HepG2 (cell line): ENCODE measurements around the gene B3GAT3. TPM values are rescaled to one million over a fixed set of nuclear protein-coding genes. Genes with fewer than 3 reads are reported as not detected.

Experiments used
- ARNT ChIP-seq: fragments of 450-650 bp; IDR thresholded peaks from 2 replicates; pipeline ENCODE4 v1.6.1; 2017
- FLYWCH1 ChIP-seq: sonication (generic); formaldehyde crosslinking; IDR thresholded peaks from 2 replicates; pipeline ENCODE4 v1.8.1; 2023; ENCODE audit warnings: mild to moderate bottlenecking, missing genetic modification reagents
- GTF2F1 ChIP-seq: fragments of 150-350 bp; IDR thresholded peaks from 2 replicates; pipeline ENCODE4 v1.6.1; 2014; ENCODE audit warnings: low read length
- ISX ChIP-seq: sonication (generic); formaldehyde crosslinking; conservative IDR thresholded peaks from 2 replicates; pipeline ENCODE4 v1.5.0; 2020; ENCODE audit warnings: missing genetic modification reagents
- MAFG ChIP-seq: sonication (generic); formaldehyde crosslinking; IDR thresholded peaks from 2 replicates; pipeline ENCODE4 v1.5.1; 2020; ENCODE audit warnings: mild to moderate bottlenecking, missing genetic modification reagents
- NR2F2 ChIP-seq: IDR thresholded peaks from 2 replicates; pipeline ENCODE4 v1.6.1; 2012; ENCODE audit warnings: low read depth, inconsistent platforms, borderline replicate concordance
- SAP130 ChIP-seq: IDR thresholded peaks from 2 replicates; pipeline ENCODE4 v1.6.1; 2016; ENCODE audit warnings: low read depth
- SRF ChIP-seq: IDR thresholded peaks from 2 replicates; pipeline ENCODE4 v1.6.1; 2011; ENCODE audit warnings: mild to moderate bottlenecking, low read depth, low read length, moderate library complexity
- polyA plus RNA-seq, 8 experiments: library from polyadenylated mRNA; depleted of rRNA in 3 of 8; stranded (reverse) in 7 of 8; unstranded in 1 of 8; fragments of >200 nt; fragmentation: Illumina TruSeq in 4 of 8; extraction: Trizol in 4 of 8; gene quantifications; 2 replicates each; pipeline versions ENCODE4 v1.2.1 to v1.2.3, GENCODE V29; 2011 to 2016; ENCODE audit warnings: low read depth in 4 of 8, missing spikeins in 1 of 8, mixed read lengths in 1 of 8; ENCODE audit not compliant: insufficient read depth in 1 of 8
- total RNA-seq, 5 experiments: library from RNA; depleted of rRNA; stranded (reverse); fragments of >200 nt; fragmentation: Illumina TruSeq; extraction: Trizol; gene quantifications; 2 replicates each; pipeline ENCODE4 v1.2.3, GENCODE V29; 2016; ENCODE audit warnings: low read depth in 1 of 5
- TF ChIP-seq, protein P1 (sequence below): sonication (generic); formaldehyde crosslinking; IDR thresholded peaks from one replicate; pipeline ENCODE4 v1.5.1; 2020; ENCODE audit warnings: mild to moderate bottlenecking, missing genetic modification reagents; ENCODE audit errors: not compliant biosample characterization
- TF ChIP-seq, protein P2 (sequence below), 2 experiments: sonication (generic) in 1 of 2; formaldehyde crosslinking in 1 of 2; IDR thresholded peaks; 2 replicates each; pipeline versions ENCODE4 v1.4.0 to v1.6.1; 2018 to 2020; ENCODE audit warnings: missing genetic modification reagents in 2 of 2, borderline replicate concordance in 1 of 2, low read depth in 1 of 2, mild to moderate bottlenecking in 1 of 2, missing biosample characterization in 1 of 2
- TF ChIP-seq, protein P3 (sequence below): sonication (generic); formaldehyde crosslinking; IDR thresholded peaks from 2 replicates; pipeline ENCODE4 v1.4.0; 2020; ENCODE audit warnings: missing genetic modification reagents
- TF ChIP-seq, protein P4 (sequence below): sonication (generic); formaldehyde crosslinking; IDR thresholded peaks from 2 replicates; pipeline ENCODE4 v1.4.0; 2020; ENCODE audit warnings: missing genetic modification reagents, mild to moderate bottlenecking, borderline replicate concordance

The B3GAT3 gene
- total and polyA plus RNA-seq, 2 of the 13 experiments (the other 11 are each of a cell fraction or from before 2014, with no cell fraction given): 21.3 to 26.1 TPM

DNA sequence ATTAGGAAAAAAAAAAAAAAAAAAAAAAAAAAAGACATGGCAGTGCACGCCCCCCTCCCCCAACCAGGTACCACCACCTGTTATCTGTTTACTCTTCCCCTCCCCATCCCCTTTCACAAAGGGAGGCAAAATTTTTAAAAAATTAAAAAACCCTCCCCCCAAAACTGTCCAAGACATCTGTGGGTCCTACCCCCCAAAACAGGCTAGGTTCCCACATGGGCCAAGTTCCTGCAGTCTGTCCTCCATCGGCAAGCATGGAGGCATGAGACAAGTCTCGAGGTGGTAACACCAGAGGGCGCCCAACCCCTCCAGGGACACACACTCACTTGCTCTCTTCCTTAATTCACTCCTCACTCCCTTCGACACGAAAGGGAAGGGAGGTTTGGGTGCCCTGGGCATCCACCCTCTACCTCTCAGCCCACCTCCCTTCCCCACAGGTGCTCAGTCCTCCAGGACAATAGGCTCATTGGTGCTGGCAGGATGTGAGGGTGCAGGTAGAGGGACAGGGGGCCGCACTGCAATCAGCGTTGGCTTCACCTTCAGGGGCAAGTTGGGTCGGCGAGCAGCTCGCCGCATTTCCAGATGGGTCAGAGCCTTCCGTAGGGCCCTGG, 28.2 kb downstream of the B3GAT3 start (continued):
- TF ChIP-seq, protein P1, sequence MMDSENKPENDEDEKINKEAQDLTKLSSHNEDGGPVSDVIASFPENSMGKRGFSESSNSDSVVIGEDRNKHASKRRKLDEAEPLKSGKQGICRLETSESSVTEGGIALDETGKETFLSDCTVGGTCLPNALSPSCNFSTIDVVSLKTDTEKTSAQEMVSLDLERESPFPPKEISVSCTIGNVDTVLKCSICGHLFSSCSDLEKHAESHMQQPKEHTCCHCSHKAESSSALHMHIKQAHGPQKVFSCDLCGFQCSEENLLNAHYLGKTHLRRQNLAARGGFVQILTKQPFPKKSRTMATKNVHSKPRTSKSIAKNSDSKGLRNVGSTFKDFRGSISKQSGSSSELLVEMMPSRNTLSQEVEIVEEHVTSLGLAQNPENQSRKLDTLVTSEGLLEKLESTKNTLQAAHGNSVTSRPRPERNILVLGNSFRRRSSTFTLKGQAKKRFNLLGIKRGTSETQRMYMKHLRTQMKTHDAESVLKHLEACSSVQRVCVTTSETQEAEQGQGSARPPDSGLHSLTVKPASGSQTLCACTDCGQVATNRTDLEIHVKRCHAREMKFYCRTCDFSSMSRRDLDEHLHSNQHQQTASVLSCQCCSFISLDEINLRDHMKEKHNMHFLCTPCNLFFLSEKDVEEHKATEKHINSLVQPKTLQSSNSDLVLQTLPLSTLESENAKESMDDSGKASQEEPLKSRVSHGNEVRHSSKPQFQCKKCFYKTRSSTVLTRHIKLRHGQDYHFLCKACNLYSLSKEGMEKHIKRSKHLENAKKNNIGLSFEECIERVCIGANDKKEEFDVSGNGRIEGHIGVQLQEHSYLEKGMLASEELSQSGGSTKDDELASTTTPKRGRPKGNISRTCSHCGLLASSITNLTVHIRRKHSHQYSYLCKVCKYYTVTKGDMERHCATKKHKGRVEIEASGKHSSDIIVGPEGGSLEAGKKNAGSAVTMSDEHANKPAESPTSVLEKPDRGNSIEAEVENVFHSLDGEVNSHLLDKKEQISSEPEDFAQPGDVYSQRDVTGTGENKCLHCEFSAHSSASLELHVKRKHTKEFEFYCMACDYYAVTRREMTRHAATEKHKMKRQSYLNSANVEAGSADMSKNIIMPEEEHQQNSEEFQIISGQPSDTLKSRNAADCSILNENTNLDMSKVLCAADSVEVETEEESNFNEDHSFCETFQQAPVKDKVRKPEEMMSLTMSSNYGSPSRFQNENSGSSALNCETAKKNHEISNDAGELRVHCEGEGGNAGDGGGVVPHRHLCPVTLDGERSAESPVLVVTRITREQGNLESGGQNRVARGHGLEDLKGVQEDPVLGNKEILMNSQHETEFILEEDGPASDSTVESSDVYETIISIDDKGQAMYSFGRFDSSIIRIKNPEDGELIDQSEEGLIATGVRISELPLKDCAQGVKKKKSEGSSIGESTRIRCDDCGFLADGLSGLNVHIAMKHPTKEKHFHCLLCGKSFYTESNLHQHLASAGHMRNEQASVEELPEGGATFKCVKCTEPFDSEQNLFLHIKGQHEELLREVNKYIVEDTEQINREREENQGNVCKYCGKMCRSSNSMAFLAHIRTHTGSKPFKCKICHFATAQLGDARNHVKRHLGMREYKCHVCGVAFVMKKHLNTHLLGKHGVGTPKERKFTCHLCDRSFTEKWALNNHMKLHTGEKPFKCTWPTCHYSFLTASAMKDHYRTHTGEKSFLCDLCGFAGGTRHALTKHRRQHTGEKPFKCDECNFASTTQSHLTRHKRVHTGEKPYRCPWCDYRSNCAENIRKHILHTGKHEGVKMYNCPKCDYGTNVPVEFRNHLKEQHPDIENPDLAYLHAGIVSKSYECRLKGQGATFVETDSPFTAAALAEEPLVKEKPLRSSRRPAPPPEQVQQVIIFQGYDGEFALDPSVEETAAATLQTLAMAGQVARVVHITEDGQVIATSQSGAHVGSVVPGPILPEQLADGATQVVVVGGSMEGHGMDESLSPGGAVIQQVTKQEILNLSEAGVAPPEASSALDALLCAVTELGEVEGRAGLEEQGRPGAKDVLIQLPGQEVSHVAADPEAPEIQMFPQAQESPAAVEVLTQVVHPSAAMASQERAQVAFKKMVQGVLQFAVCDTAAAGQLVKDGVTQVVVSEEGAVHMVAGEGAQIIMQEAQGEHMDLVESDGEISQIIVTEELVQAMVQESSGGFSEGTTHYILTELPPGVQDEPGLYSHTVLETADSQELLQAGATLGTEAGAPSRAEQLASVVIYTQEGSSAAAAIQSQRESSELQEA (CRISPR knock-in tag): no peak
- TF ChIP-seq MAFG (CRISPR knock-in tag): no peak
- peak; percentile 55; the same call in 1 of the 2 replicates for TF ChIP-seq SAP130 (CRISPR knock-in tag)
- TF ChIP-seq, protein P2, sequence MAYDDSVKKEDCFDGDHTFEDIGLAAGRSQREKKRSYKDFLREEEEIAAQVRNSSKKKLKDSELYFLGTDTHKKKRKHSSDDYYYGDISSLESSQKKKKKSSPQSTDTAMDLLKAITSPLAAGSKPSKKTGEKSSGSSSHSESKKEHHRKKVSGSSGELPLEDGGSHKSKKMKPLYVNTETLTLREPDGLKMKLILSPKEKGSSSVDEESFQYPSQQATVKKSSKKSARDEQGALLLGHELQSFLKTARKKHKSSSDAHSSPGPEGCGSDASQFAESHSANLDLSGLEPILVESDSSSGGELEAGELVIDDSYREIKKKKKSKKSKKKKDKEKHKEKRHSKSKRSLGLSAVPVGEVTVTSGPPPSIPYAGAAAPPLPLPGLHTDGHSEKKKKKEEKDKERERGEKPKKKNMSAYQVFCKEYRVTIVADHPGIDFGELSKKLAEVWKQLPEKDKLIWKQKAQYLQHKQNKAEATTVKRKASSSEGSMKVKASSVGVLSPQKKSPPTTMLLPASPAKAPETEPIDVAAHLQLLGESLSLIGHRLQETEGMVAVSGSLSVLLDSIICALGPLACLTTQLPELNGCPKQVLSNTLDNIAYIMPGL (CRISPR knock-in tag; IDR thresholded peaks at IDR 0.05; ENCODE audit: borderline replicate concordance in 1 of 2, low read depth in 1 of 2): peak in 1 of 2 experiments; percentile 41; a peak in 1 of 4 replicates
- TF ChIP-seq GTF2F1: no peak
- no peak for TF ChIP-seq NR2F2
- TF ChIP-seq SRF: no peak
- TF ChIP-seq ARNT: no peak
- TF ChIP-seq ISX (CRISPR knock-in tag): no peak
- no peak for TF ChIP-seq FLYWCH1 (CRISPR knock-in tag)
- TF ChIP-seq, protein P3, sequence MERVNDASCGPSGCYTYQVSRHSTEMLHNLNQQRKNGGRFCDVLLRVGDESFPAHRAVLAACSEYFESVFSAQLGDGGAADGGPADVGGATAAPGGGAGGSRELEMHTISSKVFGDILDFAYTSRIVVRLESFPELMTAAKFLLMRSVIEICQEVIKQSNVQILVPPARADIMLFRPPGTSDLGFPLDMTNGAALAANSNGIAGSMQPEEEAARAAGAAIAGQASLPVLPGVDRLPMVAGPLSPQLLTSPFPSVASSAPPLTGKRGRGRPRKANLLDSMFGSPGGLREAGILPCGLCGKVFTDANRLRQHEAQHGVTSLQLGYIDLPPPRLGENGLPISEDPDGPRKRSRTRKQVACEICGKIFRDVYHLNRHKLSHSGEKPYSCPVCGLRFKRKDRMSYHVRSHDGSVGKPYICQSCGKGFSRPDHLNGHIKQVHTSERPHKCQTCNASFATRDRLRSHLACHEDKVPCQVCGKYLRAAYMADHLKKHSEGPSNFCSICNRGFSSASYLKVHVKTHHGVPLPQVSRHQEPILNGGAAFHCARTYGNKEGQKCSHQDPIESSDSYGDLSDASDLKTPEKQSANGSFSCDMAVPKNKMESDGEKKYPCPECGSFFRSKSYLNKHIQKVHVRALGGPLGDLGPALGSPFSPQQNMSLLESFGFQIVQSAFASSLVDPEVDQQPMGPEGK (CRISPR knock-in tag): peak; percentile 36; the same call in 1 of the 2 replicates
- TF ChIP-seq, protein P4, sequence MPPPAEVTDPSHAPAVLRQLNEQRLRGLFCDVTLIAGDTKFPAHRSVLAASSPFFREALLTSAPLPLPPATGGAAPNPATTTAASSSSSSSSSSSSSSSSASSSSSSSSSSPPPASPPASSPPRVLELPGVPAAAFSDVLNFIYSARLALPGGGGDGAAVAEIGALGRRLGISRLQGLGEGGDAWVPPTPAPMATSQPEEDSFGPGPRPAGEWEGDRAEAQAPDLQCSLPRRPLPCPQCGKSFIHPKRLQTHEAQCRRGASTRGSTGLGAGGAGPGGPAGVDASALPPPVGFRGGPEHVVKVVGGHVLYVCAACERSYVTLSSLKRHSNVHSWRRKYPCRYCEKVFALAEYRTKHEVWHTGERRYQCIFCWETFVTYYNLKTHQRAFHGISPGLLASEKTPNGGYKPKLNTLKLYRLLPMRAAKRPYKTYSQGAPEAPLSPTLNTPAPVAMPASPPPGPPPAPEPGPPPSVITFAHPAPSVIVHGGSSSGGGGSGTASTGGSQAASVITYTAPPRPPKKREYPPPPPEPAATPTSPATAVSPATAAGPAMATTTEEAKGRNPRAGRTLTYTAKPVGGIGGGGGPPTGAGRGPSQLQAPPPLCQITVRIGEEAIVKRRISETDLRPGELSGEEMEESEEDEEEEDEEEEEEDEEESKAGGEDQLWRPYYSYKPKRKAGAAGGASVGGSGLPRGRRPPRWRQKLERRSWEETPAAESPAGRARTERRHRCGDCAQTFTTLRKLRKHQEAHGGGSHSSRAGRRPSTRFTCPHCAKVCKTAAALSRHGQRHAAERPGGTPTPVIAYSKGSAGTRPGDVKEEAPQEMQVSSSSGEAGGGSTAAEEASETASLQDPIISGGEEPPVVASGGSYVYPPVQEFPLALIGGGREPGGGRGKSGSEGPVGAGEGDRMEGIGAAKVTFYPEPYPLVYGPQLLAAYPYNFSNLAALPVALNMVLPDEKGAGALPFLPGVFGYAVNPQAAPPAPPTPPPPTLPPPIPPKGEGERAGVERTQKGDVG (CRISPR knock-in tag): no peak
